SK-N-SH treated with all-trans-retinoic acid at 6 μM for 48 hours (cell line): ENCODE measurements around the gene RS1.

Experiments used
- ATAC-seq: fragments of 200-7000 bp; cut with Tn5 transposase; 3 replicates; pipeline ENCODE4 v1.9.1; 2020; ENCODE audit warnings: mild to moderate bottlenecking, moderate library complexity
- ARNTL ChIP-seq: fragments of 450-650 bp; formaldehyde crosslinking; IDR thresholded peaks from 2 replicates; pipeline ENCODE4 v1.5.0; 2020; ENCODE audit warnings: low read depth, mild to moderate bottlenecking, moderate library complexity, borderline replicate concordance
- BACH2 ChIP-seq: fragments of 250-450 bp; sonication (Bioruptor Pico); IDR thresholded peaks from 2 replicates; pipeline ENCODE4 v1.9.0; 2021; ENCODE audit warnings: mild to moderate bottlenecking, borderline replicate concordance
- CSDC2 ChIP-seq: fragments of 250-450 bp; sonication (Bioruptor Pico); IDR thresholded peaks from 2 replicates; pipeline ENCODE4 v1.5.0; 2020; ENCODE audit warnings: mild to moderate bottlenecking, moderate library complexity
- ESRRG ChIP-seq: fragments of 250-450 bp; sonication (Bioruptor Pico); IDR thresholded peaks from 2 replicates; pipeline ENCODE4 v1.6.1; 2021; ENCODE audit warnings: mild to moderate bottlenecking
- GLIS3 ChIP-seq: fragments of 250-450 bp; sonication (Bioruptor Pico); IDR thresholded peaks from 2 replicates; pipeline ENCODE4 v1.5.0; 2020; ENCODE audit warnings: mild to moderate bottlenecking, moderate library complexity
- ISL1 ChIP-seq: fragments of 250-450 bp; sonication (Bioruptor Pico); IDR thresholded peaks from 2 replicates; pipeline ENCODE4 v2.1.2; 2022; ENCODE audit warnings: mild to moderate bottlenecking, moderate library complexity
- OSR1 ChIP-seq: fragments of 250-450 bp; sonication (Bioruptor Pico); IDR thresholded peaks from 2 replicates; pipeline ENCODE4 v1.8.0; 2022; ENCODE audit warnings: moderate library complexity, mild to moderate bottlenecking, inconsistent platforms
- PPARA ChIP-seq: fragments of 250-450 bp; sonication (Bioruptor Pico); IDR thresholded peaks from 2 replicates; pipeline ENCODE4 v1.5.0; 2020; ENCODE audit warnings: mild to moderate bottlenecking, borderline replicate concordance
- RARB ChIP-seq: fragments of 250-450 bp; sonication (Bioruptor Pico); IDR thresholded peaks from 2 replicates; pipeline ENCODE4 v1.8.0; 2021; ENCODE audit warnings: mild to moderate bottlenecking, moderate library complexity
- SNAI2 ChIP-seq: fragments of 250-450 bp; sonication (Bioruptor Pico); IDR thresholded peaks from 2 replicates; pipeline ENCODE4 v1.5.0; 2020; ENCODE audit warnings: mild to moderate bottlenecking, moderate library complexity
- TCF4 ChIP-seq: fragments of 250-450 bp; sonication (Bioruptor Pico); IDR thresholded peaks from 2 replicates; pipeline ENCODE4 v1.8.0; 2021; ENCODE audit warnings: mild to moderate bottlenecking, moderate library complexity, borderline replicate concordance
- TOX ChIP-seq: fragments of 250-450 bp; sonication (Bioruptor Pico); IDR thresholded peaks from 2 replicates; pipeline ENCODE4 v1.8.0; 2021; ENCODE audit warnings: mild to moderate bottlenecking, moderate library complexity, borderline replicate concordance
- ZC3H10 ChIP-seq: fragments of 250-450 bp; sonication (Bioruptor Pico); IDR thresholded peaks from 2 replicates; pipeline ENCODE4 v1.5.1; 2021; ENCODE audit warnings: mild to moderate bottlenecking, moderate library complexity
- ZFP3 ChIP-seq: fragments of 250-450 bp; sonication (Bioruptor Pico); IDR thresholded peaks from 2 replicates; pipeline ENCODE4 v1.5.0; 2020; ENCODE audit warnings: mild to moderate bottlenecking, moderate library complexity
- ZFP30 ChIP-seq: fragments of 450-650 bp; formaldehyde crosslinking; IDR thresholded peaks from 2 replicates; pipeline ENCODE4 v1.5.0; 2022; ENCODE audit warnings: mild to moderate bottlenecking, moderate library complexity
- ZNF565 ChIP-seq: fragments of 450-650 bp; formaldehyde crosslinking; conservative IDR thresholded peaks from 2 replicates; pipeline ENCODE4 v1.5.0; 2020; ENCODE audit warnings: low read depth, mild to moderate bottlenecking, moderate library complexity
- ZNF70 ChIP-seq: fragments of 450-650 bp; formaldehyde crosslinking; IDR thresholded peaks from 2 replicates; pipeline ENCODE4 v1.5.0; 2020; ENCODE audit warnings: mild to moderate bottlenecking, moderate library complexity
- ZNF8 ChIP-seq: fragments of 450-650 bp; formaldehyde crosslinking; IDR thresholded peaks from 2 replicates; pipeline ENCODE4 v1.5.0; 2020; ENCODE audit warnings: mild to moderate bottlenecking, moderate library complexity
- TF ChIP-seq, protein P1 (sequence below): fragments of 250-450 bp; sonication (Bioruptor Pico); IDR thresholded peaks from 2 replicates; pipeline ENCODE4 v1.8.0; 2021; ENCODE audit warnings: low read depth, mild to moderate bottlenecking, moderate library complexity, borderline replicate concordance
- TF ChIP-seq, protein P2 (sequence below): fragments of 250-450 bp; sonication (Bioruptor Pico); IDR thresholded peaks from 2 replicates; pipeline ENCODE4 v1.5.1; 2021; ENCODE audit warnings: mild to moderate bottlenecking, moderate library complexity
- TF ChIP-seq, protein P3 (sequence below): fragments of 250-450 bp; sonication (Bioruptor Pico); IDR thresholded peaks from 2 replicates; pipeline ENCODE4 v1.5.0; 2020; ENCODE audit warnings: mild to moderate bottlenecking, moderate library complexity
- TF ChIP-seq, protein P4 (sequence below): fragments of 250-450 bp; sonication (Bioruptor Pico); IDR thresholded peaks from 2 replicates; pipeline ENCODE4 v1.8.0; 2020; ENCODE audit warnings: mild to moderate bottlenecking, moderate library complexity, borderline replicate concordance
- TF ChIP-seq, protein P5 (sequence below): fragments of 250-450 bp; sonication (Bioruptor Pico); IDR thresholded peaks from 2 replicates; pipeline ENCODE4 v1.5.1; 2020; ENCODE audit warnings: low read depth, mild to moderate bottlenecking, moderate library complexity

The RS1 gene

DNA sequence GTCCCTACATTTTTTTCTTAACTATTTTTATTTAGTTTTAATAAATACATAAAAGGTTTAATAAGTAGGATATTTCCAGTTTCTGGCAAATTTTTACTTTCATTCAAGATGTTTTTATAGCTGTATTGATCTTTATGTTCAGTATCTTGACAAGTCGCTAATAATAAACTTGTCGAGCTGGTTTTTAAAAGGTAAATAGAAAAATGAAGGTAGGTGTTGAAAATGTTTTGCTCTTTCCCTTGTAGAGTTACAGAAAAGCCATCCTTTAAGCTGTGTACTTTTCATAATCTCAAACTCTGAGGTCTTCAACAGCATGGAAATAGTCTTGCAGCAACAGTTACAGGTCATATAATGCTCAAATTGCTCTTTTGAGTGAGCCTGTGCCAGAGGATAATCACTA lies 52.6 kb downstream of the RS1 start:
- TF ChIP-seq ISL1, result no peak
- TF ChIP-seq, all 23 proteins: peak for 0
- no peak for ATAC-seq

DNA sequence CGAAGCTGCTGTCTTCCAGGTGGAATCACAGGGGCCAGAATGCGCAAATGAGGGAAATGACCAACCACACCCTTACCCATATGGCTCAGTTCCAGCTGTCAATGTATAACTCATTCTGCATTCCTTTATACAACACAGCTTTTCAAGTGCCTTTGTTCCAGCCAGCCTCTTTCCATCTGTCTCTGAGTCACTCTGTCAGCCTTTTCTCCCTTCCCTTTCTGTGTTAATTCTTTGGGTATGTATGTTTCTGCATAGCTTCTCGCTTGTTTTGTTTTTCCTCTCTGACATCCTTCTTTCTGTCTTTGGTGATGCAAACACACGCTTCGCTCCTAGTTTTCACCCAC lies 54.5 kb downstream of the RS1 start:
- ATAC-seq, result peak; percentile 85
- TF ChIP-seq ZFP3 (CRISPR knock-in tag) (no peak), ZFP30 (CRISPR knock-in tag) (no peak), ZNF8 (no peak)
- TF ChIP-seq, protein P1, sequence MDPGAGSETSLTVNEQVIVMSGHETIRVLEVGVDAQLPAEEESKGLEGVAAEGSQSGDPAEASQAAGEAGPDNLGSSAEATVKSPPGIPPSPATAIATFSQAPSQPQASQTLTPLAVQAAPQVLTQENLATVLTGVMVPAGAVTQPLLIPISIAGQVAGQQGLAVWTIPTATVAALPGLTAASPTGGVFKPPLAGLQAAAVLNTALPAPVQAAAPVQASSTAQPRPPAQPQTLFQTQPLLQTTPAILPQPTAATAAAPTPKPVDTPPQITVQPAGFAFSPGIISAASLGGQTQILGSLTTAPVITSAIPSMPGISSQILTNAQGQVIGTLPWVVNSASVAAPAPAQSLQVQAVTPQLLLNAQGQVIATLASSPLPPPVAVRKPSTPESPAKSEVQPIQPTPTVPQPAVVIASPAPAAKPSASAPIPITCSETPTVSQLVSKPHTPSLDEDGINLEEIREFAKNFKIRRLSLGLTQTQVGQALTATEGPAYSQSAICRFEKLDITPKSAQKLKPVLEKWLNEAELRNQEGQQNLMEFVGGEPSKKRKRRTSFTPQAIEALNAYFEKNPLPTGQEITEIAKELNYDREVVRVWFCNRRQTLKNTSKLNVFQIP (CRISPR knock-in tag), result no peak
- TF ChIP-seq, protein P2, sequence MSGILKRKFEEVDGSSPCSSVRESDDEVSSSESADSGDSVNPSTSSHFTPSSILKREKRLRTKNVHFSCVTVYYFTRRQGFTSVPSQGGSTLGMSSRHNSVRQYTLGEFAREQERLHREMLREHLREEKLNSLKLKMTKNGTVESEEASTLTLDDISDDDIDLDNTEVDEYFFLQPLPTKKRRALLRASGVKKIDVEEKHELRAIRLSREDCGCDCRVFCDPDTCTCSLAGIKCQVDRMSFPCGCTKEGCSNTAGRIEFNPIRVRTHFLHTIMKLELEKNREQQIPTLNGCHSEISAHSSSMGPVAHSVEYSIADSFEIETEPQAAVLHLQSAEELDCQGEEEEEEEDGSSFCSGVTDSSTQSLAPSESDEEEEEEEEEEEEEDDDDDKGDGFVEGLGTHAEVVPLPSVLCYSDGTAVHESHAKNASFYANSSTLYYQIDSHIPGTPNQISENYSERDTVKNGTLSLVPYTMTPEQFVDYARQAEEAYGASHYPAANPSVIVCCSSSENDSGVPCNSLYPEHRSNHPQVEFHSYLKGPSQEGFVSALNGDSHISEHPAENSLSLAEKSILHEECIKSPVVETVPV (CRISPR knock-in tag), result no peak
- TF ChIP-seq, all 23 proteins: peak for 0

DNA sequence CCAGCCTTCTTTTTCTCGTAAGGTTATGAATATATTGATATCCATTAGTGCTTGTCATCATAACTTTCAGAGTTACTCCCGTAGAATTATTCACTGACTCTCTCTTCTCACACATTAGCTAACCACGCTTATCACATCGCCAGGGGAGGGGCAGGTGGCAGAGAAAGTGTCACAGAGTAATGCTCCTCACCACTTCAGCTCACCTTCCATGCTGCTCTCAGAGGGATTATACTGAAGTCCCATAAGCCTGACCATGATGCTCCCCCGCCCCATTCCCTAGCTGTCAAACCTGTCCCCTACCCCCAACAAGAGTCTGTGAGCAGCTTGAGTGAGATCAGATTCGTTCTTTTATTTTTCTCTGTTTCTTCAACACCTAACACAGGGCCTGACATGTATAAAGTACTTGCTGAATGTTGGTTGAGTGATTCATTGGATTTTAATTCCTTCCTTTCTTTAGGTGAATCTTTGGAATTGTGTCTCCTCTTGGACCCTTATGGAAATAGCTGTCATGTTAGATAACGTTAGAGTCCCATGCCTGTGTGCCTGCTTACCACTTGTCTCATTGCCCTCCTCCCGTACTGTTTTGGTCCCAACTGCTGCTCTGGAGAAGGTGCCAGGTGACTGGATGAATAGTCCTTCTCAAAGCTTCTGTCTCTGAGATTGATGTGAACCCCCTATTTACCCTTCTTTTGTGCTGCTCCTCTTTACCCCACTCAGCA lies 55.1 kb downstream of the RS1 start:
- no peak for TF ChIP-seq ISL1
- no peak for TF ChIP-seq PPARA (CRISPR knock-in tag)
- no peak for TF ChIP-seq CSDC2 (CRISPR knock-in tag)
- TF ChIP-seq SNAI2, result no peak
- TF ChIP-seq ESRRG (CRISPR knock-in tag), result no peak
- TF ChIP-seq, protein P3, sequence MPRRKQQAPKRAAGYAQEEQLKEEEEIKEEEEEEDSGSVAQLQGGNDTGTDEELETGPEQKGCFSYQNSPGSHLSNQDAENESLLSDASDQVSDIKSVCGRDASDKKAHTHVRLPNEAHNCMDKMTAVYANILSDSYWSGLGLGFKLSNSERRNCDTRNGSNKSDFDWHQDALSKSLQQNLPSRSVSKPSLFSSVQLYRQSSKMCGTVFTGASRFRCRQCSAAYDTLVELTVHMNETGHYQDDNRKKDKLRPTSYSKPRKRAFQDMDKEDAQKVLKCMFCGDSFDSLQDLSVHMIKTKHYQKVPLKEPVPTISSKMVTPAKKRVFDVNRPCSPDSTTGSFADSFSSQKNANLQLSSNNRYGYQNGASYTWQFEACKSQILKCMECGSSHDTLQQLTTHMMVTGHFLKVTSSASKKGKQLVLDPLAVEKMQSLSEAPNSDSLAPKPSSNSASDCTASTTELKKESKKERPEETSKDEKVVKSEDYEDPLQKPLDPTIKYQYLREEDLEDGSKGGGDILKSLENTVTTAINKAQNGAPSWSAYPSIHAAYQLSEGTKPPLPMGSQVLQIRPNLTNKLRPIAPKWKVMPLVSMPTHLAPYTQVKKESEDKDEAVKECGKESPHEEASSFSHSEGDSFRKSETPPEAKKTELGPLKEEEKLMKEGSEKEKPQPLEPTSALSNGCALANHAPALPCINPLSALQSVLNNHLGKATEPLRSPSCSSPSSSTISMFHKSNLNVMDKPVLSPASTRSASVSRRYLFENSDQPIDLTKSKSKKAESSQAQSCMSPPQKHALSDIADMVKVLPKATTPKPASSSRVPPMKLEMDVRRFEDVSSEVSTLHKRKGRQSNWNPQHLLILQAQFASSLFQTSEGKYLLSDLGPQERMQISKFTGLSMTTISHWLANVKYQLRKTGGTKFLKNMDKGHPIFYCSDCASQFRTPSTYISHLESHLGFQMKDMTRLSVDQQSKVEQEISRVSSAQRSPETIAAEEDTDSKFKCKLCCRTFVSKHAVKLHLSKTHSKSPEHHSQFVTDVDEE (CRISPR knock-in tag), result no peak
- TF ChIP-seq GLIS3, result no peak
- TF ChIP-seq, protein P2 (CRISPR knock-in tag), result no peak
- TF ChIP-seq TOX (CRISPR knock-in tag), result no peak
- TF ChIP-seq ZFP3 (CRISPR knock-in tag), result no peak
- no peak for TF ChIP-seq OSR1 (CRISPR knock-in tag)
- TF ChIP-seq ZC3H10 (CRISPR knock-in tag), result no peak
- no peak for TF ChIP-seq TCF4 (CRISPR knock-in tag)
- no peak for TF ChIP-seq ZNF565 (CRISPR knock-in tag)
- no peak for TF ChIP-seq ZFP30 (CRISPR knock-in tag)
- TF ChIP-seq, protein P4, sequence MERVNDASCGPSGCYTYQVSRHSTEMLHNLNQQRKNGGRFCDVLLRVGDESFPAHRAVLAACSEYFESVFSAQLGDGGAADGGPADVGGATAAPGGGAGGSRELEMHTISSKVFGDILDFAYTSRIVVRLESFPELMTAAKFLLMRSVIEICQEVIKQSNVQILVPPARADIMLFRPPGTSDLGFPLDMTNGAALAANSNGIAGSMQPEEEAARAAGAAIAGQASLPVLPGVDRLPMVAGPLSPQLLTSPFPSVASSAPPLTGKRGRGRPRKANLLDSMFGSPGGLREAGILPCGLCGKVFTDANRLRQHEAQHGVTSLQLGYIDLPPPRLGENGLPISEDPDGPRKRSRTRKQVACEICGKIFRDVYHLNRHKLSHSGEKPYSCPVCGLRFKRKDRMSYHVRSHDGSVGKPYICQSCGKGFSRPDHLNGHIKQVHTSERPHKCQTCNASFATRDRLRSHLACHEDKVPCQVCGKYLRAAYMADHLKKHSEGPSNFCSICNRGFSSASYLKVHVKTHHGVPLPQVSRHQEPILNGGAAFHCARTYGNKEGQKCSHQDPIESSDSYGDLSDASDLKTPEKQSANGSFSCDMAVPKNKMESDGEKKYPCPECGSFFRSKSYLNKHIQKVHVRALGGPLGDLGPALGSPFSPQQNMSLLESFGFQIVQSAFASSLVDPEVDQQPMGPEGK (CRISPR knock-in tag), result no peak
- ATAC-seq, result 0 out of 3 replicates have a peak, but pooled peaks have one; percentile 19

DNA sequence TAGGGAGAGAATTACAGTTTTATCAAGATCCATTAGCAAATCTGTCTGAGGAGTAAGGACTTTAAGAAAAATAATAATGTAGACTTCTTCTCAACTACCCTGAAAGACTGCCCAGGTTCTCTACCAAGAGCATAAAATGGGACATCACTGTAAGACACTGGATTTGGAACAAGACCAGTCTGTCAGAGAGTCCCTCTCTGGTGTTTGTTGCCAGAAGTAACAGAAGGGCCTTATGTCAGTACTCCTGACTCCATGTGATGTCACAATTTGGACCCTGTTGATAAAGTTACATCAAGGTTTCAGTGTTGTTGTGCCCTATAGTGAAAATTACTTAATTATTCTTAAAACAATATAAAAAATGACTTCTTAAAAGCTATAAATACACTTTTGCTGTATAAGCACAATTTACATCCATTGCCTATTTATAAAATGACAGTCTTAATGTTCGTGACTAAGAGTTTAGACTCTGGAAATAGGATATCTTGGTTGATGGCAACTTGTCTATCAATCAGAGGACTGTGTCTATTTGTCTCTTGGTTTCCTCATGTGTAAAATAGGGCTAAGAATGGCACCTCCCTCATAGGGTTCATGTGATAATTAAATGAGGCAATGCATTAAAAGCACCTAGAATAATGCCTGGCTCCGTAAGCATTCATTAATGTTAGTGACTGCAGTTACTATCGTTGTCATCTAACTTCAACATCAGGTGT lies 57.8 kb downstream of the RS1 start:
- no peak for ATAC-seq
- TF ChIP-seq, protein P4 (CRISPR knock-in tag), result no peak
- no peak for TF ChIP-seq RARB (CRISPR knock-in tag)
- no peak for TF ChIP-seq ZNF70 (CRISPR knock-in tag)
- no peak for TF ChIP-seq ISL1
- TF ChIP-seq BACH2 (CRISPR knock-in tag), result no peak
- no peak for TF ChIP-seq TOX (CRISPR knock-in tag)
- no peak for TF ChIP-seq ARNTL (CRISPR knock-in tag)
- TF ChIP-seq ESRRG (CRISPR knock-in tag), result no peak
- TF ChIP-seq, protein P5, sequence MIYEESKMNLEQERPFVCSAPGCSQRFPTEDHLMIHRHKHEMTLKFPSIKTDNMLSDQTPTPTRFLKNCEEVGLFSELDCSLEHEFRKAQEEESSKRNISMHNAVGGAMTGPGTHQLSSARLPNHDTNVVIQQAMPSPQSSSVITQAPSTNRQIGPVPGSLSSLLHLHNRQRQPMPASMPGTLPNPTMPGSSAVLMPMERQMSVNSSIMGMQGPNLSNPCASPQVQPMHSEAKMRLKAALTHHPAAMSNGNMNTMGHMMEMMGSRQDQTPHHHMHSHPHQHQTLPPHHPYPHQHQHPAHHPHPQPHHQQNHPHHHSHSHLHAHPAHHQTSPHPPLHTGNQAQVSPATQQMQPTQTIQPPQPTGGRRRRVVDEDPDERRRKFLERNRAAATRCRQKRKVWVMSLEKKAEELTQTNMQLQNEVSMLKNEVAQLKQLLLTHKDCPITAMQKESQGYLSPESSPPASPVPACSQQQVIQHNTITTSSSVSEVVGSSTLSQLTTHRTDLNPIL (CRISPR knock-in tag), result no peak
- TF ChIP-seq SNAI2, result no peak
- no peak for TF ChIP-seq PPARA (CRISPR knock-in tag)
- TF ChIP-seq ZFP30 (CRISPR knock-in tag), result no peak
